ENCODE measurements around the gene LRMDA. TPM values are rescaled to one million over a fixed set of nuclear protein-coding genes. Genes with fewer than 3 reads are reported as not detected.

The LRMDA gene
- total and polyA plus RNA-seq, 7 donors: 1.0 to 5.7 (median 2.5) TPM

DNA sequence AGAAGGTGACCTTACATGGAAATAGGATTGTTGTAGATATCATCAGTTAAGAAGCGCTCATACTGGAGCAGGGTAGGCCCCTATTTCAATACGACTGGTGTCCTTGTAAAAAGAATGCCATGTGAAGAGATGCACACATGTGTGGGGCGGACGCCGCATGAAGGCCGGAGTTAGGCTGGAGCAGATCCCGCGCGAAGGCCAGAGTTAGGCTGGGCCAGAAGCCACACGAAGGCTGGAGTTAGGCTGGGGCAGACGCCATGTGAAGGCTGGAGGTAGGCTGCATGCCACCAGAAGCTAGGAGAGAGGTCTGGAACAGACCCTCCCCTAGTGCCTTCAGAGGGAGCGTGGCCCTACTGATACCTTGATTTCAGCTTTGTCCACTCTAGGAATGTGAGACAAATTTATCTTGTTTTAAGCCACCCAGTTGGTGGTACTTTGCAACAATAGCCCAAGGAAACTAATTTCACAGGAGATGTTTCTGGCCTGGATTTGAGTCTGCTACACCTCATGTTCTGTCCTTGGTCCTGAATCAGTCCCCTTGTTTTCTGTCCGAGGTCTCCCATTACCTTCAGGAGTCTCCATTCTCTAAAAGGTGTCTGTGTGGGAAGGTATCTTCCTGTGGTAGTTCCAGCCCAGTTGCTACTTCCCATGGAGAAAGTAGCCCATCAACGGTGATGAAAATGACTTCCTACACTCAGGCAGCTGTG is 585.8 kb downstream of the LRMDA start:
- Histone ChIP-seq H3K4me3 (no peak overlapping the region), H3K9me3 (no peaks in the 10 kb centered on the region), H3K36me3 (ENCODE audit: insufficient read depth in 1 of 2, low read depth in 1 of 2) (no peaks in the 10 kb centered on the region), H3K27me3 (ENCODE audit: insufficient read depth in 3 of 3, low read length in 2 of 3) (no peaks in the 10 kb centered on the region), H3K4me1 (no peaks in the 10 kb centered on the region), H3K27ac (no peak overlapping the region)
- ATAC-seq: no peak
- intact Hi-C loops (cut with DNase I): no loop called here
- WGBS, 3 donors: 87 to 89% (median 88%) methylated on average over 14 of the region's 14 CpGs
- TF ChIP-seq, protein P1, sequence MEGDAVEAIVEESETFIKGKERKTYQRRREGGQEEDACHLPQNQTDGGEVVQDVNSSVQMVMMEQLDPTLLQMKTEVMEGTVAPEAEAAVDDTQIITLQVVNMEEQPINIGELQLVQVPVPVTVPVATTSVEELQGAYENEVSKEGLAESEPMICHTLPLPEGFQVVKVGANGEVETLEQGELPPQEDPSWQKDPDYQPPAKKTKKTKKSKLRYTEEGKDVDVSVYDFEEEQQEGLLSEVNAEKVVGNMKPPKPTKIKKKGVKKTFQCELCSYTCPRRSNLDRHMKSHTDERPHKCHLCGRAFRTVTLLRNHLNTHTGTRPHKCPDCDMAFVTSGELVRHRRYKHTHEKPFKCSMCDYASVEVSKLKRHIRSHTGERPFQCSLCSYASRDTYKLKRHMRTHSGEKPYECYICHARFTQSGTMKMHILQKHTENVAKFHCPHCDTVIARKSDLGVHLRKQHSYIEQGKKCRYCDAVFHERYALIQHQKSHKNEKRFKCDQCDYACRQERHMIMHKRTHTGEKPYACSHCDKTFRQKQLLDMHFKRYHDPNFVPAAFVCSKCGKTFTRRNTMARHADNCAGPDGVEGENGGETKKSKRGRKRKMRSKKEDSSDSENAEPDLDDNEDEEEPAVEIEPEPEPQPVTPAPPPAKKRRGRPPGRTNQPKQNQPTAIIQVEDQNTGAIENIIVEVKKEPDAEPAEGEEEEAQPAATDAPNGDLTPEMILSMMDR (IDR thresholded peaks at IDR 0.05): no peak
- no peak for DNase-seq

DNA sequence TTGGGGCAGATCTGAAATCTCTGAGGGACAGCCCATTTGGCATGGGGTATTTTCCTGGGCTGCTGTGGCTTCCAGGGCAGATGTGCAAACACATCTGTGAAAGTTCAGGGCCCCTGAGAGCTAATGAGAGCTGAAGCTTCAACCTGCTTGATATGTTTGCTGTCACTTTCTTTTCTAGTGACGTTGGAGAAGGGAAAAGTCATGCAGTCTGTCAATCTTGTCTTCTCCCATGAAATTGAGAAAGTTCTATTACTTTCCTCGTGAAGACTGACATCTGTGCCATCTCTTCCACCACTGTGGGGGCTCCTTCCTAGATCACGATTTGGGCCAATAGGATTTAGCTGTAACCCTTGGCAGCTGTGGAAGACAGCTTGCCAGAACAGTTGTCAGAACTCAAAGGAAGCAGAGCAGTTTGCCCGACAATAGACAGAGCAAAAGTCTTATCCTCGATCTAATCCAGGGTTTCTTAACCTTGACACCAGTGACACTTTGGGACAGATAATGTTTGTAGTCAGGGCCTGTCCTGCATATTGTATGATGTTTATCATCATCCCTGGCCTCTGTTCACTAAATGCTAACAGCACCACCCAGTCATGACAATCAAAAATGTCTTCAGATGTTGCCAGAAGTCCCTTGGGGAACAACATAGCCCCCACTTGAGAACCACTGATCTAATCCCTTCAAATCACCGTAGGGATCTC is 586.5 kb downstream of the LRMDA start:
- intact Hi-C loops (cut with DNase I): no loop called here
- no peaks in the 10 kb centered on the region for H3K36me3 ChIP-seq (ENCODE audit: insufficient read depth in 1 of 2, low read depth in 1 of 2)
- no peaks in the 10 kb centered on the region for H3K9me3 ChIP-seq
- H3K27ac ChIP-seq: no peak overlapping the region
- no peaks in the 10 kb centered on the region for H3K27me3 ChIP-seq (ENCODE audit: insufficient read depth in 3 of 3, low read length in 2 of 3)
- H3K4me1 ChIP-seq: no peaks in the 10 kb centered on the region
- 34 to 42% (median 34%) methylated on average over 6 of the region's 6 CpGs for WGBS, 3 donors
- DNase-seq (no peak), ATAC-seq (no peak)
- no peak overlapping the region for H3K4me3 ChIP-seq
- TF ChIP-seq, protein P1 (IDR thresholded peaks at IDR 0.05): no peak

DNA sequence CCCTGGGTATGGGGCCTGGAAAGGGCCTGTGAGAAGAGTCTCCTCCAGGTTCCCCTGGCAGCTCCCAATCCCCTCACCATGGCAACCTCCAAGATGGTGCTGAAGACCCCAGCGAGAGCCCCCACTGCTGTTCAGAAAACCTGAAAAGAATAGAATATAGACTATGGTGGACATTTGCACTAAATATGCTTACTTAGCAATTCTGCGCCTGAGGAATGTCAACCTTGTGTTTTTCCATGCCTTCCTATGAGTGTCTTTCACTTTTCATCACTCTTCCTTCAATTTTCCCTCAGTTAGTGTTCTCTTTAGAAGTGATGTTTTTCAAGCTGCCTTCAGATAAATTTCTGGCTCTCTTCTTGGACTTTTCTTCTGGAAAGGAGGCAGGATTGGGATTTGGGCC is 589.2 kb downstream of the LRMDA start:
- no peaks in the 10 kb centered on the region for H3K27me3 ChIP-seq (ENCODE audit: insufficient read depth in 3 of 3, low read length in 2 of 3)
- 95 to 98% (median 98%) methylated on average over 2 of the region's 2 CpGs for WGBS, 3 donors
- no peaks in the 10 kb centered on the region for H3K4me1 ChIP-seq
- no peaks in the 10 kb centered on the region for H3K9me3 ChIP-seq
- ATAC-seq: no peak
- intact Hi-C loops (cut with DNase I): no loop called here
- no peak overlapping the region for H3K27ac ChIP-seq
- no peak overlapping the region for H3K4me3 ChIP-seq
- no peaks in the 10 kb centered on the region for H3K36me3 ChIP-seq (ENCODE audit: insufficient read depth in 1 of 2, low read depth in 1 of 2)
- TF ChIP-seq, protein P1 (IDR thresholded peaks at IDR 0.05): no peak
- DNase-seq: no peak

DNA sequence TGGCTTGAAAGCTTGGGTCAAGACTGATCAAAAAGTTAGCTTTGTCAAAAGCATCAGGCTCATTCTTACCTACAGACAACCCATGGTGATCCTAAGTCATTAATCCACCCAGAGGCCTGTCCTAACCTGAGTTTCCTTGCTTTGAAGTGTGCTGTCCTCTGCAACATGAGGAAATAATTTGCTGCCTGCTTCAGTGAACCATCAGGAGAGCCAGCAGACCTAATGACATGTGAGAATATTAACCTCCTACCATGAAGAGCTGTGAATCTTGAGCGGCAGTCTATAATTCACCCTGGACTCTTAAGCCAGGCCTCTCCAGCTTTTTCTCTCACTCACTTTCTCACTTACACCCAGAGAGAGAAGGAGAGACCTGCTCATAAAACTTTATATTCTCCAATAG is 590.0 kb downstream of the LRMDA start:
- intact Hi-C loops (cut with DNase I): no loop called here
- ATAC-seq (no peak), DNase-seq (no peak)
- no peaks in the 10 kb centered on the region for H3K9me3 ChIP-seq
- H3K36me3 ChIP-seq (ENCODE audit: insufficient read depth in 1 of 2, low read depth in 1 of 2): no peaks in the 10 kb centered on the region
- H3K4me1 ChIP-seq: no peaks in the 10 kb centered on the region
- 74 to 83% (median 81%) methylated on average over 1 of the region's 1 CpG for WGBS, 3 donors
- TF ChIP-seq, protein P1 (IDR thresholded peaks at IDR 0.05): no peak
- H3K27me3 ChIP-seq (ENCODE audit: insufficient read depth in 3 of 3, low read length in 2 of 3): no peaks in the 10 kb centered on the region
- no peak overlapping the region for H3K27ac ChIP-seq
- H3K4me3 ChIP-seq: no peak overlapping the region
